GM18517 (cell line): Measurements from ENCODE around the gene DCPS.
"Not testable (repeated sequence)": the region's sequence is repeated elsewhere in the genome, so short reads cannot be mapped to it uniquely, and the experiment has no call there.

Experiments
- ATAC-seq: cut with Tn5 transposase; IDR thresholded peaks from one replicate; pipeline ENCODE4 v1.9.1; 2021; ENCODE audit warnings: mild to moderate bottlenecking, moderate library complexity; ENCODE audit not compliant: unreplicated experiment

DCPS gene

DNA sequence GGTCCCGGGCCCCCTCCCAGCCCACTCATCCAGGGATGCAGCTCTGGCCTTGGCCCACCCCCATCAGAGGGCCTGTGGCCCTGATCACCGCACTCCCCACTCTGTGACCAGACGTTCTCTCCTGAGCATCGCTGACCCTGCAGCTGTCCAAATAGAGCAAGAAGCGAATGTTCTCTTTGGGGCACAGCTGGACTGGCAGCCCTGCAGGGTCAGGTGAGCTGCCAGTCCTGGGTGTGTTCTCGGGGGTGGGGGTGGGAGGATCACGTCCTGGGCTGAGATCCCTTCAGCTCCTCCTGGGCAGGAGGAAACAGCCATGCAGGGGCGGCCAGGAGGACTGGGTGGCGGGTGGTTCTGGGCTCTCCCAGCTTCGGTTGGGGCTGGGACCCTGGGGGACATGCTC lies 78.1 kb downstream of the DCPS start:
- not testable (repeated sequence) for ATAC-seq

DNA sequence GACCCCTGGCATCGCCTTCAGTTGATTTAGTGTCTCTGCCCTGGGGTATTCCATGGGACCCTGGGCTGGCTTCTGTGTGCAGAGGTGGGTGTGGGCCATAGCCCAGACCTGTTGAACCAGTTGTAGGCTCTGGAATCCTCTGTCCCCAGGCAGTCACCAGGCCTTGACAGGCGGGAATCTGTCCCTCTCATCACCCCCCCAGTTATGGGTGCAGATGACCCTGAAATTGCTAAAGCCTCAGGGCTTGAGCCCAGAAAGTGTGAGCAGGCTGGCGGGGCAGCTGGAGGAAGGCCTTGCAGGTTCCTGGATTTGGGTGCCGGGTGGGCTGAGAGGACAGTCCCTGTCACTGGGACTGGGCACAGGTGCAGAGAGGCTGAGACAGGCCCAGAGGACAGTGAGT lies 78.8 kb downstream of the DCPS start:
- ATAC-seq, result not testable (repeated sequence)

- ATAC-seq, result no peak
Observed at GRCh38 chr11:126383339-126384335, 79.8 kb downstream of the DCPS start.

- ATAC-seq, result no peak
Observed at GRCh38 chr11:126384449-126385070, 80.7 kb downstream of the DCPS start.

GRCh38 chr11:126385991-126386728 lies 82.3 kb downstream of the DCPS start:
- ATAC-seq, result no peak

GRCh38 chr11:126386729-126387071 lies 82.8 kb downstream of the DCPS start:
- not testable (repeated sequence) for ATAC-seq

GRCh38 chr11:126387857-126388256 lies 84.0 kb downstream of the DCPS start:
- ATAC-seq, result no peak

GRCh38 chr11:126390272-126390867 lies 86.5 kb downstream of the DCPS start:
- ATAC-seq, result no peak

- ATAC-seq, result no peak
Observed at GRCh38 chr11:126391286-126391954, 87.6 kb downstream of the DCPS start.

- ATAC-seq, result no peak
Observed at GRCh38 chr11:126391970-126392632, 88.2 kb downstream of the DCPS start.

DNA sequence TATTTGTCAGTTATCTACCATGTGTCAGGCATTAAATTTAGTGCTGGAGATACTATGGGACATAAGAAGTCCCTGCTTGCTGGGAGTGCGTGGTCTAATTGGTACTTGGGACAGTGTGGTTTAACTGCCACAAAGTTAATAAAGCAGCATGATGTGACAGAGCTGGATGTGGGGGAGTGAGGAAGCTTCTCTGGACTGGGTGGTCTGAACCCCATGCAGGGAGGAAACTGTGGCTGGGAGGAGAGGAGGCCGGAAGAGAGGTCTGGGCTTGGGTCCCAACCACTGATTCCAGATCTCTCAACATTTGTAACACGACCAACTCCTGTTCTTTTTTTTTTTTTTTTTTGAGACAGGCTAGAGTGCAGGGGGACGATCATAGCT lies 88.8 kb downstream of the DCPS start:
- no peak for ATAC-seq

- ATAC-seq, result no peak
Observed at GRCh38 chr11:126393143-126393542, 89.3 kb downstream of the DCPS start.

GRCh38 chr11:126394036-126394435 lies 90.2 kb downstream of the DCPS start:
- no peak for ATAC-seq

DNA sequence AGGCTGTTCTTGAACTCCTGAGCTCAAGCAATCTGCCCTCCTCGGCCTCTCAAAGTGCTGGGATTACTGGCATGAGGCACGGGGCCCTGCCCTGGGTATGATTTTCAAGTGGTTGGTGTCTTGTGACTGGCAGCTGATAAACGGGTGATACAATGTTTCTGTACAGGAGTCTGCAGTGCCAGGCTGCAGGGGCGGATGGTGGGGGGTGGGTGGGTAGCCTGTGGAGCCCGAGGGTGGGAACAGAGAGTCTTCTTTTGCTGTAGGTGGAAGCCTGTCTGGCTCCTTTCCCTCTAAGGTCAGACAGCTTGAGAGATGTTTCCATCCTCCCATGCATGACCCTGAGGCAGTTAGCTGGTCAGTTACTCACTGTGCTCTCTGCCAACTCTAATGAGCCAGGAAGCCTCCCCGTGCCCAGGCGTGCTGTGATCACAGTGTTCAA lies 90.8 kb downstream of the DCPS start:
- ATAC-seq, result not testable (repeated sequence)
